ENCODE data around the gene C1orf198. TPM values are rescaled to one million over a fixed set of nuclear protein-coding genes. Genes with fewer than 3 reads are reported as not detected.

The C1orf198 gene
- total RNA-seq, 1 donor from 2014 or later: 38.8 TPM

- Histone ChIP-seq H3K36me3 (no peaks in the 10 kb centered on the region), H3K4me1 (peaks cover 48% of the 10 kb centered on the region), H3K27ac (no peak overlapping the region), H3K4me3 (no peak overlapping the region), H3K27me3 (no peaks in the 10 kb centered on the region), H3K9me3 (no peaks in the 10 kb centered on the region)
- TF ChIP-seq CTCF (IDR thresholded peaks at IDR 0.05) (no peak), POLR2AphosphoS5 (IDR thresholded peaks at IDR 0.05; ENCODE audit: insufficient read depth in 1 of 2, low read depth in 1 of 2) (no peak), POLR2A (IDR thresholded peaks at IDR 0.05) (no peak)
- peak in 1 of 2 donors; percentile 70 for DNase-seq (ENCODE audit: extremely low spot score in 2 of 2)
- intact Hi-C loops (cut with DNase I): loop anchor here (5.0 kb wide), 1 partner anchor 46 kb away; the partner anchor contains the start of gene C1orf198
These were observed 47.0 kb downstream of the C1orf198 start for GRCh38 chr1:230821346-230821745.

- peak; percentile 64 to 72 for DNase-seq (ENCODE audit: extremely low spot score in 2 of 2)
- no peak overlapping the region for H3K27ac ChIP-seq
- H3K27me3 ChIP-seq: no peaks in the 10 kb centered on the region
- intact Hi-C loops (cut with DNase I): loop anchor here (5.0 kb wide), 1 partner anchor 47 kb away; the partner anchor contains the start of gene C1orf198
- H3K4me1 ChIP-seq: peaks cover 40% of the 10 kb centered on the region
- no peak for TF ChIP-seq CTCF (IDR thresholded peaks at IDR 0.05)
- TF ChIP-seq POLR2AphosphoS5 (IDR thresholded peaks at IDR 0.05; ENCODE audit: insufficient read depth in 1 of 2, low read depth in 1 of 2): no peak
- TF ChIP-seq POLR2A (IDR thresholded peaks at IDR 0.05): no peak
- H3K9me3 ChIP-seq: no peaks in the 10 kb centered on the region
- H3K36me3 ChIP-seq: no peaks in the 10 kb centered on the region
- H3K4me3 ChIP-seq: no peak overlapping the region
These were observed 47.8 kb downstream of the C1orf198 start for GRCh38 chr1:230820568-230820967.

- Histone ChIP-seq H3K27ac (no peak overlapping the region), H3K4me3 (no peak overlapping the region), H3K4me1 (peaks cover 34% of the 10 kb centered on the region), H3K36me3 (no peaks in the 10 kb centered on the region), H3K27me3 (no peaks in the 10 kb centered on the region), H3K9me3 (no peaks in the 10 kb centered on the region)
- intact Hi-C loops (cut with DNase I): loop anchor here (5.0 kb wide), 1 partner anchor 47 kb away; the partner anchor contains the start of gene C1orf198
- peak in 1 of 2 donors; percentile 31 for DNase-seq (ENCODE audit: extremely low spot score in 2 of 2)
- no peak for TF ChIP-seq CTCF (IDR thresholded peaks at IDR 0.05)
- TF ChIP-seq POLR2A (IDR thresholded peaks at IDR 0.05): no peak
- TF ChIP-seq POLR2AphosphoS5 (IDR thresholded peaks at IDR 0.05; ENCODE audit: insufficient read depth in 1 of 2, low read depth in 1 of 2): no peak
These were observed 48.3 kb downstream of the C1orf198 start for GRCh38 chr1:230819976-230820375.

- intact Hi-C loops (cut with DNase I): no loop called here
- peak; percentile 44 to 77 for DNase-seq (ENCODE audit: extremely low spot score in 2 of 2)
- Histone ChIP-seq H3K27me3 (no peaks in the 10 kb centered on the region), H3K9me3 (no peaks in the 10 kb centered on the region), H3K4me3 (no peak overlapping the region), H3K27ac (no peak overlapping the region), H3K4me1 (peaks cover 23% of the 10 kb centered on the region), H3K36me3 (no peaks in the 10 kb centered on the region)
- no peak for TF ChIP-seq CTCF (IDR thresholded peaks at IDR 0.05)
- no peak for TF ChIP-seq POLR2AphosphoS5 (IDR thresholded peaks at IDR 0.05; ENCODE audit: insufficient read depth in 1 of 2, low read depth in 1 of 2)
- TF ChIP-seq POLR2A (IDR thresholded peaks at IDR 0.05): no peak
These were observed 49.4 kb downstream of the C1orf198 start for GRCh38 chr1:230818901-230819300.

- no peak overlapping the region for H3K4me3 ChIP-seq
- no peaks in the 10 kb centered on the region for H3K27me3 ChIP-seq
- no peaks in the 10 kb centered on the region for H3K36me3 ChIP-seq
- peaks cover 19% of the 10 kb centered on the region for H3K4me1 ChIP-seq
- H3K27ac ChIP-seq: no peak overlapping the region
- peak in 1 of 2 donors; percentile 31 for DNase-seq (ENCODE audit: extremely low spot score in 2 of 2)
- no peaks in the 10 kb centered on the region for H3K9me3 ChIP-seq
- intact Hi-C loops (cut with DNase I): no loop called here
- TF ChIP-seq CTCF (IDR thresholded peaks at IDR 0.05) (no peak), POLR2A (IDR thresholded peaks at IDR 0.05) (no peak), POLR2AphosphoS5 (IDR thresholded peaks at IDR 0.05; ENCODE audit: insufficient read depth in 1 of 2, low read depth in 1 of 2) (no peak)
These were observed 50.0 kb downstream of the C1orf198 start for GRCh38 chr1:230818367-230818766.

Data from vagina (tissue), 2 donors.